Stimulated activated CD8-positive, alpha-beta memory T cell treated with anti-CD3 and anti-CD28 coated beads, Interleukin-4, amount 100 ng/mL, for 4 hours (primary cell): Measurements from ENCODE around the gene GRM4.

Source experiments
- DNase-seq, 2 donors: peaks; one replicate each; pipeline ENCODE4 v3.0.0-alpha.2; 2020; ENCODE audit warnings: low read depth in 2 of 2, low spot score in 1 of 2

GRM4 gene

DNA sequence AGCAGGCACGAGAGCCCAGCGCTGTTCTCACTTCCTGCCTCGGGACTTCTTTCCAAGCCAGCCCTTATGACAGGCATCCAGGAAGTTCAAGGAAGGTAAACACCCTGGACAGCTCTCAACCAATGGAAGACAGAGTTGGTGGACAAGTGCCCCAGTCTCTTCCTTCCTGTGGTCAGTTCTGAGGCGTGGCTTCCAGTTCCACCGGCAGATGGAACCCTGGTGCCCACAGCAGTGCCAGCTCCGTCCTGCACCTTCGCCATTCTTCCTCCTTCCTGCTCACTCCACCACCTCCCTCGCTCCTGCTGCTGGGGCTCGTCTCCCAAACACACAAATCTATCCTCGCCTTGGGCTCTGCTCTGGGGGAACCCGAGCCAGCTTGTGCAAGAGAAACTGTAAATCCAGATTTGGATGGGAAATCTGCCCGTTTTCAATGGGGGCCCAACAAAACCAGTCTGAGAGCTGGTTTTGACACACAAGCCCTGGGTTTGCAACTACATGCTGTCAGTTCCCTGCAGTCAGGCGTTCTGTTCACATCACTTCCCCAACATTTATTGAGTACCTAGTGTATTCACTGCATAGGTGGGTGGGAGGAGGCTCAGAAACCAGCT, 162.7 kb downstream of the GRM4 start:
- no peak for DNase-seq

- DNase-seq: no peak
These were observed 164.0 kb downstream of the GRM4 start for GRCh38 chr6:33981861-33982260.

GRCh38 chr6:33981421-33981820, 164.5 kb downstream of the GRM4 start:
- DNase-seq: no peak

- no peak for DNase-seq
These were observed 165.4 kb downstream of the GRM4 start for GRCh38 chr6:33980176-33981175.

- DNase-seq: no peak
These were observed 166.1 kb downstream of the GRM4 start for GRCh38 chr6:33979750-33980149.

DNA sequence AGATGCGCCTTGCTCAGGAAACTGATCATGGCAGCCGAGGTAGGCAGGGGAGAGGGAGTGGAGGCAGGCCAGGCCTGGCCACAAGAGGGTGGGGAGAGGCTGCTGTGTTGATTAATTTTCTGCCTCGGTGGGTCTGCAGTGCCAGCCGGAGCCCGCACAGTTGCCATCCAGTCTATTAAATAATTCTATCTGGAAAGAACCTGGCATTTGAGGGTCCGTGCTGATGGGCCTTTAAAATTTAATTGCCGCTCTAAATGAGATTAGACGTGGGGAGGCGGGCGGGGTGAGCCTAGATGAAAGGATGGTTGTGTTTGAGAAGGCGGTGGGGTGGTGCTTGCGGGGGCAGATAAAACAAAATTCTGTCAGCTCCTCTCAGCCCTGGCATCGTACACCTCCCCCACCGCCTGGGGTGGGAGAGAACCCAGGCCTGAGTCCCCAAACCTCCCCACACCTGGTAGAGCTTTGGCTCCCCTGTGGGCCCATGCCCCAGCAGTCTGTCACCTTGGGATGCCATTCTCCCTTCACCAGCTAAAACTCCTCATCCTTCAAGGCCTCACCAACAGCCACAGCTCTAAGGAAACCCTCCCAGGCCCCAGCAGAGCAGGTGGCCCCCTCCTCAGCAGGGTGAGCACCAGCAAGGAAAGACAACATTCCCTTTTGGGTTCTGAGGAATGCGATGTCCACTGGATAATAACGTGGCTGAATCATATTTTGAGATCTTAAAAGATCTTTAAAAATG, 167.3 kb downstream of the GRM4 start:
- DNase-seq: no peak

GRCh38 chr6:33977606-33978411, 168.1 kb downstream of the GRM4 start:
- DNase-seq: no peak

- no peak for DNase-seq
These were observed 169.2 kb downstream of the GRM4 start for GRCh38 chr6:33976437-33977360.

DNA sequence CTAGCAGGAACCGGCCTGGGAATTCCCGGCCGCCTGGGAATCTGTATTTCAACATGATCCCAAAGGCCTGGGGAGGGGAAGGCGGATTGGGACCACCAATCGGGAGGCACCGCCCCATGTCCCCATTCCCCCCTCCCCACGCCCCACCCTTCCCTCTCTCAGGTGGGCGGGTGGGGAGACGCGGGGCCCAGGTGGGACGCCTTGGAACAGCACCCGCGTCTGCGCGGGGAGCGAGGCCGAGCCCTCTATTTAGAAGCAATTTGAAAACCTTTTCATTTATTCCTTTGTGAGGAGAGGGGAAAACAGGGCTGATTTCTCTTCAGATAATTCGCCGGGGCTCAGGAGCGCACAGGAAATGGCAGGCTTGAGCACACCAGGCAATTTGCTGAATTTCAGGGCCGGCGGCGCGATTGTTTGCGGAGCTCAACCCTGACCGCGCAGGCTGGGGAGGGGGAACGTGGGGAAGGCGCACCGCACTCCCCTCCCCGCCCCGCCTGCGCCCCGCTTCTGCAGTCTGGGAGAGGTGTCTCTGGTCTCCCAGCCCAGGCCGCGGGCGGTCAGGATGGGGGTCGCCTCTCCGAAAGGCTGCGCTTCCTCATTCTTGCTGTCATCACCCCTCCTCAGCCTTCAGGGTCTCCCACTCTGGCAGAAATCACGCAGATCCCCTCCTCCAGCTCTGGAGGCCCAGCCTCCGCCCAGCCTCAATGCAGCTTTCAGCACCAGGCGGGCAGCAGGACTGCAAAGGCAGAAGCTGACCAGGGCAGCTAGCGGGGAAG, 170.0 kb downstream of the GRM4 start:
- no peak for DNase-seq

DNA sequence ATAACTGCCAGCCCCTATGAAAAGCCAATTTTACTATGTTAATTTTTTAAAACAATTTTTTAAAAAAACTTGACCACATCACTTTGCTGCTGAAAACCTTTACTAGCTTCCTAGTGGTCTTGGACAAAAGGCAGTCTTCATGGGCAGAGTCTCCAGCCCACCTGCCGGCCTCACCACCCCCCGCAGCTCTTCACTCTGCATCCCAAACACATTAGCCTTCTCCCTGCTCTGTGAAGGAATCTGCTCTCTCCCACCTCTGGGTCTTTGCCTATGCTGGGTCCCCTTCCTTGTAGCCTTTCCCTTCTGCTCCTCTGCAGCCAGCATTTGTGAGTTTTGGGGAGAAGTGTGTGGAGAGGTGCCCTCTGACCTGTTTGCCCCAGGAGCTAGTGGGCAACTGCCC, 171.4 kb downstream of the GRM4 start:
- no peak for DNase-seq

GRCh38 chr6:33974030-33974429, 171.9 kb downstream of the GRM4 start:
- DNase-seq: no peak

GRCh38 chr6:33971580-33971979, 174.3 kb downstream of the GRM4 start:
- DNase-seq: no peak
